EH (cell line): ENCODE measurements around the gene JAK1.

Source experiments
- DNase-seq: peaks from one replicate; pipeline ENCODE4 v3.0.0-alpha.2; 2015; ENCODE audit warnings: low read depth

JAK1 gene

GRCh38 chr1:64980745-64981600, 14.6 kb upstream of the JAK1 start:
- peak; percentile 57 for DNase-seq

DNA sequence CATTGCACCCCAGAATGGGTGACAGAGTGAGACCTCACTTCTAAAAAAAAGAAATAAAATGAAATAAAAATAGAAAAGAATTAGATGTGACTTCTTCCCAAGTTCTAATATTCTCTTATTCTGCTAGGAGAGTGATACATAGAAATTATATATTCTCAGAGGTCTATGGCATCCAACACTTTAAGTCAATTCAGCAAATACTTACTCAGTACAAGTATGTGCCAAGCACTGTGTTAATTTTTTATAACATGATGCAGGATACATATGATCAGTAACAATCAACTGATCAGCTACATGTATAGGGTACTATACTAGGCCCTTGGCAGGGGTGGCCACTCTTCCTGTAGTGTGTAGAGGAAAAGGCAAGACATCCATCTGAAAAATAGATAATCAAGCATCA, 13.0 kb upstream of the JAK1 start:
- DNase-seq = no peak

- no peak for DNase-seq
Observed at GRCh38 chr1:64976361-64976760, 10.0 kb upstream of the JAK1 start.

DNA sequence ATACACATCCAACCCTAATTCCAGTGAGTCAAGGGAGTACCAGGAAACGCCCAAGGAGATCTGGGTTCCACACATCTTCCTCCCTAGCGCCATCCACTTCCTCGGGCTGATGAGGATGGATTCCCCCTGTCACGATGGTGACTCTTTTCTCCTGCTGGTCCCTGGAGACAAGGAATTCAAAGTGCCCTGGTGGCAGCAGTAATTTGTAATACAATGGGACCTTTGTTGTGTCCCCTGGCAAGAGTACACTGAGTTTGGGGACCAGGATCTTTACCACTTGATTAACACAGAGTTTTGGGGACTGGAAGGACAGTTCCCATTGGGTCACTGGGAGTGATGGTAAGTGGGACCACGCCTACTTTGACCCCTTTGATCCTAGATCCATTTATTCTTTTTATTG, 9.4 kb upstream of the JAK1 start:
- DNase-seq = no peak

DNA sequence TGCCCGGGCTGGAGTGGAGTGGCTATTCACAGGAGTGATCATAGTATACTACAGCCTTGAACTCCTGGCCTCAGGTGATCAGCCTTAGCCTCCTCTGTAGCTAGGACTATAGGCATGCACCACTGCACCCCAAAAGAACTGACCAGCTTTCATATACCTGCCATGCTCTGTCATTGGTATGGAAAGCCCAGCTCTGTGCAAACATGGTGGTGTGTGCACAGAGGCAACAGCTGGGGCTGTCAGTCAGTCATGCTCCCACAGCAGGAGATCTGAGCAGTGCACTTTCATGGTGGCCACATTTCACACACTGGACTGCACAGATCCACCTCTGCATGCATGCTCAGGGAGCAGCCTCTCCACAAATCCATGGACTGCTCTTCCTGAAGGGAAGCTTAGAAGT, 8.8 kb upstream of the JAK1 start:
- DNase-seq = no peak

DNA sequence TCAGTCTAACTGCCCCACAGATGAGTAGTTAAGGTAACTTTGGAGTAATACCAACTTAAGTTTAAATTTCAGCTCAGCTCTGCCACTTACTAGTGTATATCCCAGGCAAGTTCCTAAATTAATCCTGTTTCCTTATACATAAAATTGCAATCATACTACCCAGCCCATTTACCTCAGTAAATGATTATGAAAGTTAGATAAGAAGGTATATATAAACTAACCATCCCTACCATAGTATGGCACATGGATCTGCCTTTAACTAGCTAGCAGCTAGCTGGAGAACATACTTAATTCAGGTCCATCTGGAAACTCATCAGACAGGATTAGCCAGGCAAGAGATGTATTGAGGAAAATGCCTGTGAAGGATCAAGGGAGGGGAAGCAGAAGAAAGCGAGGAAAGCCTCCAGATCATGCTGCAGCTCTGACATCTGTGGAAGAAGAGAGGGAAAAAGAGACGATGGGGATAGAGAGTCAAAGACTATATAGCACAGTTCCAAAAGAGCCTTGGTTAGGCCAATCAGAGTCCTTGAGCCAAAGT, 8.0 kb upstream of the JAK1 start:
- no peak for DNase-seq

- no peak for DNase-seq
Observed at GRCh38 chr1:64973061-64973647, 6.8 kb upstream of the JAK1 start.

- peak; percentile 36 for DNase-seq
Observed at GRCh38 chr1:64969305-64970046, 3.1 kb upstream of the JAK1 start.

- DNase-seq = peak; percentile 15
Observed at GRCh38 chr1:64967381-64967780, 1.0 kb upstream of the JAK1 start.

GRCh38 chr1:64965366-64966157, 787 bp downstream of the JAK1 start:
- peak; percentile 76 for DNase-seq

GRCh38 chr1:64963466-64963865, 2.9 kb downstream of the JAK1 start:
- DNase-seq = no peak

DNA sequence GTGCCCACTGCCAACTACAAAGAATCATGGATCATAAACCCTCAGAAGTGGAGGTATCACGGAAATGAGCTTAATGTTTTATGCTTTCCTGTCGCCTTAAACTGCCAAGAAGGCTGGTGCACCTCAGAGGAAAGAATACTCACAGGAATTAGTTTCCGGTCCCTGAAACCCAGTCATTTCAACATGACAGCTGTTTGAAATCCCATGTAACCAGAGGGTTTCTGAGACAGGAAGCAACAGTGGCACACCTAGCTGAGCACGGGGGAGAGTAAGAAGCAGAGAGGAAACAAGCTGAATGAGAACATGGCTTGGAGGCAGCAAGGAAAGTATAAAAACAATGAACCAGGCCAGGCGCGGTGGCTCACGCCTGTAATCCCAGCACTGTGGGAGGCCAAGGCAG, 3.9 kb downstream of the JAK1 start:
- no peak for DNase-seq

DNA sequence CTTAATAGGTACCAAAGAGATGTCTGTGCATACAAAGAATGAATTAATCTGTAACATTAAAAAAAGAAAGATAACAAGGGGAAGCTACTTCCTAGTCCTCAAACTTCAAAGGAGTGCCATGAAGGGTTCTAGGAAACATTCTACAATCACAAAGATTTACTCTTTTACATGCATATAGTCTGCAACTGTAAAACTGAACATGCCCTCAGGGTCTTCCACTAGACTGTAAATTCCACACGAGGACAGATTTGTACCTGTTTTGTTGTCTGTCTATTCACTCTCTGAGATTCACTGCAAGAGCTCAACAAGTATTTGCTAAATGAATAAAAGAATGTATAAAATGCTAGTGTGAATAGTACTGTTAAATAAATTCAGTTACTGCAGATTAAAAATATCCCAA, 4.4 kb downstream of the JAK1 start:
- no peak for DNase-seq

DNA sequence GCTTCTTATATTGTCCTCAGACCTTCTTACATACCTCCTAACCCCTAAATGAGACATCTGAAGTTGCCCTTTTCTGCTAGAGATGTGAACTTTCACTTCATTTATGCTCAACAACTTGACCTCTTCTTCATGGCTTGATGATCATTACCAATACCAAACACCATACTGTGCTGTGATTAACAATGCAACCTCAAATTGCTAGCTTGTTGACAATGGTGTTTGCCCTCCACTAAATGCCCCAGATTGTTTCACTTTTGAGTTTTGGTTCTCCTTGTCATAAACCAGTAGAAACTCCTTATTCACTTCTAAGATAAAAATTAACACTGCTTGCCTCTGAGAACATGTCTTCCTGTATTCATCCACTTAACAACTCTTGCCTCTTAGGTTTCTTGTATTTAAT, 5.6 kb downstream of the JAK1 start:
- no peak for DNase-seq

- DNase-seq = no peak
Observed at GRCh38 chr1:64959986-64960385, 6.4 kb downstream of the JAK1 start.

- DNase-seq = no peak
Observed at GRCh38 chr1:64956733-64957441, 9.5 kb downstream of the JAK1 start.

GRCh38 chr1:64956010-64956640, 10.2 kb downstream of the JAK1 start:
- DNase-seq = peak; percentile 62

DNA sequence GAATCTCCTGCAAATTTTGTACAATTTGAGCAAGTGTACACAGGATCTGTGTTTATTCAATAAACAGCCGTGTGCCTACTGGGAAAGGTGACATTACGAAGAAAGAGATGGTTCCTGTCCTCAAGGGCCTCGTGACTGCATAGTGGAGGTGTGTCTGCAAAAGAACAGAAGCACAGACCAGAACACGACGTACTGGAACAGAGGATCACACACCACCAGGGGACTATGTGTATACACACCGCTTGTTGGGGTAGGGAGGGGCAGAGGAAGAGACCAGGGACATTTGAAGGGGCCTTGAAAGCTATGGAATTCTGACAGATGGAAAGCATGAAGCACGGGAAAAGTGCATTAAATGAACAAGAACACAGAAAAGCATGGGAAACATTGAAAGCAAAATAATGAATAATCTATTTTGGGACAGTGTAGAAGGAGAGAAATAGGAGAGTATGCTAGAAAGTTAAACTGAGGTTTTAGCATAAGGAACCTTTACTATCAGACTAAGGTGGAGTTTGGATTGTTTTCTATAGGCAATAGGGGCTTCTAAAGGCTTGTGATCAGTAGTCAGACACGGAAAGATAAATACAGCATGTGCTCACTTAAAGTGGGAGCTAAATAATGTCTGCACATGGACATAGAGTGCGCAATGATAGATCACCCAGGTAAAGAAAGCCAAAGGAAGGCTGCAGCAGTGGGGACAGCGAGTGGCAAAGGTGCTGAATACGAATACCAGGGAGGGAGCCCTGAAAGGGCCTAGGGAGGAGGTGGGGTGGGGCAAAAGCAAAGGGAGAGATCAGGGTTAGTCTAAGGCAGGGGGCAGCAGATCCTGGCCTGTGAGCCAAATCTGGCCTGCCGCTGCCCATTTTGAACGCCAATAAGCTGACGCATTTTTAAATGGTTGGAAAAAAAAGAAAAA, 11.0 kb downstream of the JAK1 start:
- DNase-seq = no peak

DNA sequence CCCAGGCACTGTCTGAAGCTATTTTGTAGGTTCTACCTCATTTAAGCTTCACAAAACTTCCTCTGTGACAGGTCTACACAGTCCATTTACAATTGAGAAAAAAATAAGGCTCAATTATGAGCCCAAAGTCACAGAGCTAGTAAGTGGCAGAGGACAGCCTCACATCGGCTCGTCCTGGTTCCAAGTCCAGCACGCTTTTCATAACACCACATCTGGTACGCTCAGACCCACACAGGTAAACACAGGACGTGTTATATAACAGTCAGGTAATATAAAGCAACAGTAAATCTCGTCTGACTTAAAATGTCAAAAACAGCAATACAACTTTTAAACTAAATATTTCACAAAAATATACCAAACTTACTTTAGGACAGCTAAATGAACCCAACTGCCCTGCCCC, 13.1 kb downstream of the JAK1 start:
- no peak for DNase-seq

DNA sequence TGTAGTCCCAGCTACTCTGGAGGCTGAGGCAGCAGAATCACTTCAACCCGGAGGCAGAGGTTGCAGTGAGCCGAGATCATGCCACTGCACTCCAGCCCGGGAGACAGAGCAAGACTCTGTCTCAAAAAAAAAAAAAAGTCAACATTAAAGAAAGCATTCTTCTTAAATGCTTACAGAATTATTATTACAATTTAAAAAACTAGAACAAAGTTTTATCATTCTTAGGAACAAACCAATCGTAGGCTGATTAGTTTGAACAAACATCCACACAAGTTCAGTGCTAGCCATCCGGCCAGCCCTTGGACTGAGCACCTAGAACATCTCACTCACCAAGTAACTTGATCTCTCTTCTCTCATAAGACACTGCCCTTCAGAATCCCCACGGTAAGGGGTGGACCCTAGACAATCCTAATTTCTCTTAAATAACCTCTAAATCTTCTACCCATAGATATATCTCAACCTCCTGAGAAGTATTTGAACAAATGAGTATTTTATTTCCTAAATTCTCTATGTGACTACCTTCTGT, 16.0 kb downstream of the JAK1 start:
- DNase-seq = no peak
